GM06990 (cell line): Measurements from ENCODE around the gene TTF1.

Experiments
- DNase-seq: peaks from one replicate; pipeline ENCODE4 v3.0.0-alpha.2; 2011; ENCODE audit not compliant: insufficient read length; ENCODE audit errors: extremely low read depth
- H3K27me3 ChIP-seq: replicated peaks from 2 replicates; pipeline ENCODE4 v1.6.0; 2011; ENCODE audit warnings: low read length; ENCODE audit not compliant: control insufficient read depth, insufficient read depth
- H3K36me3 ChIP-seq: 2 replicates; pipeline ENCODE4 v1.5.1; 2011; ENCODE audit warnings: low read length; ENCODE audit not compliant: control insufficient read depth, insufficient read depth
- H3K4me3 ChIP-seq: replicated peaks from 2 replicates; pipeline ENCODE4 v1.5.1; 2011; ENCODE audit warnings: low read depth, mild to moderate bottlenecking, control low read depth, low read length
- CTCF ChIP-seq: IDR thresholded peaks from 2 replicates; pipeline ENCODE4 v1.5.1; 2011; ENCODE audit warnings: low read length, control low read depth, mild to moderate bottlenecking, inconsistent platforms; ENCODE audit not compliant: insufficient read depth, poor library complexity, severe bottlenecking

Gene TTF1

GRCh38 chr9:132369421-132369820 lies 37.2 kb downstream of the TTF1 start:
- DNase-seq, result no peak
- Histone ChIP-seq H3K27me3 (no peaks in the 10 kb centered on the region), H3K4me3 (no peak overlapping the region), H3K36me3 (no peaks in the 10 kb centered on the region)
- no peak for TF ChIP-seq CTCF

GRCh38 chr9:132367613-132368313 lies 38.9 kb downstream of the TTF1 start:
- Histone ChIP-seq H3K36me3 (no peaks in the 10 kb centered on the region), H3K4me3 (no peak overlapping the region), H3K27me3 (no peaks in the 10 kb centered on the region)
- DNase-seq, result no peak
- TF ChIP-seq CTCF, result no peak

DNA sequence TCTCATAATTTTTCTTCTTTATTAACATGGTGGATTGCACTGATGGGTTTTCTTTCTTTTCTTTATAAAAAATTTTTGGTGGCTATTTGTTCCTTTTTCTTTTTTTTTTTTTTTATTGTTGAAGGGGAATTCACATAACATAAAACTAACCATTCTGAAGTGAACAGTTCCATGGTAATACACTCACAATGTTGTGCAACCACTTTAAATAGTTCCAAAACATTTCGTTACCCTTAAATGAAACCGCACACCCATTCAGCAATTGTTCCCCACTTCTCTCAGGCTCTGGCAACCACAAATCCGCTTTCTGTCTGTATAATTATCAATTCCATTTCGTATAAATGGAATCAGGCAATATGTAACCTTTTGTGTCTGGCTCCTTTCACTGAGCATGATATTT lies 40.2 kb downstream of the TTF1 start:
- no peak overlapping the region for H3K4me3 ChIP-seq
- no peaks in the 10 kb centered on the region for H3K36me3 ChIP-seq
- no peak for DNase-seq
- no peaks in the 10 kb centered on the region for H3K27me3 ChIP-seq
- no peak for TF ChIP-seq CTCF

- Histone ChIP-seq H3K4me3 (no peak overlapping the region), H3K36me3 (no peaks in the 10 kb centered on the region), H3K27me3 (no peaks in the 10 kb centered on the region)
- no peak for DNase-seq
- no peak for TF ChIP-seq CTCF
Observed at GRCh38 chr9:132365986-132366385, 40.7 kb downstream of the TTF1 start.

DNA sequence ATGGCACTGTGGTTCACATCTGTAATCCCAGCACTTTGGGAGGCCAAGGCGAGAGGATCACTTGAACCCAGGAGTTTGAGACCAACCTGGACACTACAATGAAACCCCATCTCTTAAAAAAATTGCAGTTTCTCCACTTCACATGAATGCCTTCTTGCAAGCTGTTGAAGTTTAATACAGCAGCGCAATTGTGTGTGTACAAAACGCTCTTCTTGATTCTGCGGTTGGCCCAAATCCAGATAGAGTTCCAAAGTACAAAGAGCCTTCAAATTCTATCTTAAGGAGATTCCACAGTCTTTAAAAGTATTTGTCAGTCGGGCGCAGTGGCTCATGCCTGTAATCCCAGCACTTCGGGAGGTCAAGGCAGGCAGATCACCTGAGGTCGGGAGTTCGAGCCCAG lies 42.6 kb downstream of the TTF1 start:
- H3K4me3 ChIP-seq, result no peak overlapping the region
- H3K36me3 ChIP-seq, result no peaks in the 10 kb centered on the region
- DNase-seq, result no peak
- H3K27me3 ChIP-seq, result no peaks in the 10 kb centered on the region
- TF ChIP-seq CTCF, result no peak

GRCh38 chr9:132357764-132358163 lies 48.9 kb downstream of the TTF1 start:
- Histone ChIP-seq H3K36me3 (peaks cover 2% of the 10 kb centered on the region; the same call in 1 of the 2 replicates), H3K4me3 (no peak overlapping the region), H3K27me3 (no peaks in the 10 kb centered on the region)
- TF ChIP-seq CTCF, result no peak
- no peak for DNase-seq
